HG03066 (cell line): ENCODE measurements around the gene VSTM2L.

ENCODE experiments used
- ATAC-seq: cut with Tn5 transposase; IDR thresholded peaks from one replicate; pipeline ENCODE4 v1.9.1; 2021; ENCODE audit warnings: low read depth; ENCODE audit not compliant: unreplicated experiment

VSTM2L gene

GRCh38 chr20:37915800-37916570 lies 13.1 kb downstream of the VSTM2L start:
- ATAC-seq: no peak

GRCh38 chr20:37917461-37917860 lies 14.5 kb downstream of the VSTM2L start:
- no peak for ATAC-seq

DNA sequence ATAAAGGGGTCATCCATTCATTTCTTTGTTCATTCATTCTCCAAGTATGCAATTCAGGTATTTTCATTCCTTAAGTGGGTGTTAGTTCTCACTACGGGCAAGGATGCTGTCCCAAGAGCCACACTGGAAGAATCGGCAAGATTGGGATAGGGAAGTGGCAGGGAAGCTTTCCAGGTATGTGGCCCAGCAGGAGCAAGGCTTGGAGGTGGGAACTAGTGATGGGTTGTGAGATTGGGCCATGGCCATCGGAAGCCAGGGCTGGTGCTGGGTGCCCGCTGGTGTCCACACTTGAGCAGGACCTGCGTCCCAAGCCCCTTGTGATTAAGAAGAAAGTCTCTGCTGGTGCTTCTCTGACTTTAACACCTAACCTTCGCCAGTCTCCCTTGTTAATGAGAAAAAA lies 15.1 kb downstream of the VSTM2L start:
- ATAC-seq: no peak

GRCh38 chr20:37919389-37920040 lies 16.6 kb downstream of the VSTM2L start:
- ATAC-seq: no peak

GRCh38 chr20:37920270-37920669 lies 17.3 kb downstream of the VSTM2L start:
- ATAC-seq: no peak

- no peak for ATAC-seq
Measured at GRCh38 chr20:37920679-37921322, 17.9 kb downstream of the VSTM2L start.

DNA sequence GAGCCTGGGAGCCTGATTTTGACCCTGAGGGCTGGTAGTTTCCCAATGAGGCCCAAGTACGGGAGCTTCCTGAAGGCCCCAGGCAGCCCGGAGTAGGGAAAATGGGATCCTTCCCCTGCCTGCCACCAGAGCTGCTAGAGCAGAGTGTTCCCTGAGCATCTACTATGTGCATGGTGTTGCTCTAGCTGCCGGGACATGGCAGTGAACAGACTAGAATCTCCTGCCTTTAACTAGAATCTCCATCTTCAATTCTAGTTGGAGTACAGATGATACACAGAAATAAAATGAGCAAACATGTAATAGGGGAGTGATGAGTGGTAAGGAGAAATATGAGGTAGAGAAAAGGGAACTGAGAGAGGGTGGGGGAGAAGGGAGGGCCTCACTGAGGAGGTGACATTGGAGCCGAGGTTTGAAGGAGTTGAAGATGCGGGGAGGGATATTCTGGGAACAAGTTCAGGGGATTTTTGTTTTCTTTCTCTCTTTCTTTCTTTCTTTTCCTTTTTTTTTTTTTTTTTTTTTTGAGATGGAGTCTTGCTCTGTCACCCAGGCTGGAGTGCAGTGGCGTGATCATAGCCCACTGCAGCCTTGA lies 18.5 kb downstream of the VSTM2L start:
- ATAC-seq: no peak

GRCh38 chr20:37922016-37922415 lies 19.1 kb downstream of the VSTM2L start:
- no peak for ATAC-seq

DNA sequence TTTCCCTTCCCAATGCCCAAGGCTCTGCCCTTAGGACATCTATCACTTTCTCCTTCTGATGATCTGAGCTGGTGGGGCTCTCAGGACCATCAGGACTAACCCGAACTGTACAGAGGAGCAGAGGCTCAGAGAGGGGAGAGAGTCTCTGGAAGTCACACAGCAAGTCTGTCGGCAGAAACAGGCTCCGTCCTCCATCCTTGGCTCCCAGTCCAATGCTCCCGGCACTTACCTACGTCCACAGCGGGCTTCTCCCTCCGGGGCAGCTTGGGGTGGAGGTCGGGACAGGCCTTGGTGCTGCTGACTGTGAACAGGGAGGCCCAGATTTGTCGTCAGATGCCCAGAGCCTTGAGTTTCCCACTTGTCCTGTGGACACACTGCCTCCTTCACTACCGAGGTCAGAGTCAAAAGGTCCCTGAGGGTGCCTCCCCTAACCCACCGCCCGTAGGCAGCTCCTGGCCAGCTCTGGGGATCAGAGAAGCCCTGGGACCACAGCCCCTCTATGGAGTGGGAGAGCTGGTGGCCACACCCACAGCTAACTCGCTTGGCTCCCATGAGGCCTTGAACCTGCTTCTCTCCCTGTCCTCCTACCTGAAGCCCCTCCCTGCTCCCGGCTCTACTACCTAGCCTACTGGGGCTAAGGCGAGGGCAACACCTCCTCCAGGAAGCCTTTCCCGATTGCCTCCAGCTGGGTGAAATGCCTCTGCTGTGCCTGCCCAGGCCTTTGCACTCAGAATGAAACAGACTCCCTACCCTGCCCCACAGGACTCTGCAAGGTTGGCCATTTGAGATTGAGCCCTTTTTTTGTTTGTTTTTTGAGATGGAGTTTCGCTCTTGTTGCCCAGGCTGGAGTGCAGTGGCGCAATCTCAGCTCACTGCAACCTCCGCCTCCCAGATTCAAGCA lies 22.6 kb downstream of the VSTM2L start:
- no peak for ATAC-seq

DNA sequence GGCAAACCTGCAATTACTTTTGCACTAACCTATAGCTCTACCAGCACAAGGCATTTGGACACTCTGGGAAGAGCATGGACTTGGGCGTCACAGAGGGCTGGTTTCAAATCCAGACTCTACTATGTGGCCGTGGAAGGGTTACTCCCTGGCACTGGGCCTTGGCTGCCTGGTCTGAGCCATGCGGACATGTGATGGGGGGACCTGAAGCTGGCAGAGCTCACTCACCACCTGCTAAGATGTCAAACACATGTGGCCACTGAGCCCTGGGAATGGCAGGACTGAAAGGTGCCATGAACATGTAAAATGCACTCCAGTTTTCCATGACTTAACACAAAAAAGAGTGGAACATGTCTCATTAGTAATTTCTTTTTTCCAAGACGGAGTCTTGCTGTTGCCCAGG lies 23.7 kb downstream of the VSTM2L start:
- ATAC-seq: no peak

DNA sequence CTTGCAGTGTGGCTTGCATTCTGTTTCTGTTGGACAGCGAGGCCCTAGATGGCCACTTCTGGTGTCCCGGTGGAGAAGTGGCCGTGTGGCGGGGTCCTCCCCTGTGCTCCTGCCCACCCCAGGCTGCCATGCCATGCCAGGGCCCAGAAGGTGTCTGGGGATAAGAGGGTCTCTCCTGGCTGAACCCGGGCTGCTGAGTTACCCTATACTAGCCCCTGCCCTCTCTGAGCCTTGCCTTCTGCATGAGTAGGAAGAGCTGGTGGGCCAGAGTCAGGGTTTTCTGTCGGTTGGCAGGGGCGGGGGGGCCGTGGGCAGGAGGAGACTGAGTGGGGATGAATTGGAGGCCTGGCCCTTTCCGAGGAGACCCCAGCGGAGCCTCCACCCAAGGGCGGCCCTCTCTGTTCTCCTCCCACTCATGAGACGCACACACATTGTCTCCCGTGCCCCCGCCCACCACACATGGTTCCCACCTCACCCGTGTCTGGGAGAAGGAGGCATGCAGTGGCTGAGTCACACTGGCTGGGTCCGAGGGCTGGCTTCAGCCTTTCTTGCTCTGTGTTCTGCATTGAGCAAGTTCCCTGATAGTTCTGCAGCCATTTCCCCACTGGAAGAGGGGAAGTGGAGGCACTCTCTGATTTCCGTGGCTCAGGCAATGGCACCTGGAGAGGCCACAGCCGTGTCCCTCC lies 24.6 kb downstream of the VSTM2L start:
- ATAC-seq: no peak

DNA sequence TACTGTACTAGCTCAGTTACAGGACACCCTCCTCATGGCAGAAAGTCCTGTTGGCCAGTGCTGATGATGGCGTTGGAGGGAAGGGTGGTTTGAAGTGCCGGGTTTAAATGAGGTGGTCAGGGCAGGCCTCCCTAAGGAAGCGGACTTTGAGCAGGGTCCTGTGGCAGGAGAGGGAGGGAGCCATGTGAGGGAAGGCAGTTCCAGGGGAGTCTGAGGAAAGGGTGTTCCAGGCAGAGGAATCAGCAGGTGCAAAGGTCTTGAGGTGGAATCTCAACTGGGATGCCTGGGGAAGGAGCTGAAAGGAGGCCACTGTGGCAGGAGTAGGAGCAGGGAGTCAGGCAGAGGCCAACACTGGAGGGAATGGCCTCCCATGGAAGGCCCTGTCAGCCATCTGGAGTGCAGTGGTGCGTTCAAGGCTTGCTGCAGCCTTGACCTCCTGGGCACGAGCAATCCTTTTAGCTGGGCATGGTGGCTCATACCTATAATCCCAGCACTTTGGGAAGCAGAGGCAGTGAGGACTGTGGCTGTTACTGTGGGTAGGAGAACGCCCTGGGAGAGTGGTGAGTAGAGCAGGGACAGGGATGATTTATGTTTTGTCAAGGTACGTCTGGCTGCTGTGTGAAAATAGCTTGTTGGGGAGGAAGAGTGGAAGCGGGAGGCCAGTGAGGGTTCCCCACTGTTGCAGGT lies 26.2 kb downstream of the VSTM2L start:
- ATAC-seq: no peak

GRCh38 chr20:37929683-37930014 lies 26.7 kb downstream of the VSTM2L start:
- ATAC-seq: no peak

GRCh38 chr20:37931153-37931922 lies 28.4 kb downstream of the VSTM2L start:
- ATAC-seq: no peak

GRCh38 chr20:37932074-37932473 lies 29.1 kb downstream of the VSTM2L start:
- no peak for ATAC-seq

DNA sequence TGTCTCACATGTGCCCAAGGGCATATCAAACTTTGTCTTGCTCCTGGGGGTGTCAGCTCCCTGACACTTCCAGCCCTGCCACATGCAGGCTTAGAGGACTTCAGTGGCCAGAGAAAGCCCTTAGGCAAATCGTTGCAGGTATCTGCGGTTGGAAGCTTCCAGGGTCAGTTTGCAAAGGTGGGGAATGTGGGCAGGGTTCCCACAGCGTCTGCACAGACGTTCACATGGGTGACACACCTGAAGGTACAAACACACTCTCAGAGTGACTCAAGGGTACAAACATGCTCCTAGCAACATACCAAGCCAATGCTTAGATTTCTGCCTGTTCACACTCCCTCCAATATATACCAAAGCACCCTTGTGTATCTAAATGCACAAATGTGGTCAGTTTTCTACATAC lies 30.0 kb downstream of the VSTM2L start:
- ATAC-seq: no peak

GRCh38 chr20:37933786-37934633 lies 31.1 kb downstream of the VSTM2L start:
- ATAC-seq: no peak
